ENCODE results near the gene SORL1. TPM values are rescaled to one million over a fixed set of nuclear protein-coding genes. Genes with fewer than 3 reads are reported as not detected.

Gene SORL1
- total RNA-seq, 1 donor from 2014 or later: 10.5 TPM

DNA sequence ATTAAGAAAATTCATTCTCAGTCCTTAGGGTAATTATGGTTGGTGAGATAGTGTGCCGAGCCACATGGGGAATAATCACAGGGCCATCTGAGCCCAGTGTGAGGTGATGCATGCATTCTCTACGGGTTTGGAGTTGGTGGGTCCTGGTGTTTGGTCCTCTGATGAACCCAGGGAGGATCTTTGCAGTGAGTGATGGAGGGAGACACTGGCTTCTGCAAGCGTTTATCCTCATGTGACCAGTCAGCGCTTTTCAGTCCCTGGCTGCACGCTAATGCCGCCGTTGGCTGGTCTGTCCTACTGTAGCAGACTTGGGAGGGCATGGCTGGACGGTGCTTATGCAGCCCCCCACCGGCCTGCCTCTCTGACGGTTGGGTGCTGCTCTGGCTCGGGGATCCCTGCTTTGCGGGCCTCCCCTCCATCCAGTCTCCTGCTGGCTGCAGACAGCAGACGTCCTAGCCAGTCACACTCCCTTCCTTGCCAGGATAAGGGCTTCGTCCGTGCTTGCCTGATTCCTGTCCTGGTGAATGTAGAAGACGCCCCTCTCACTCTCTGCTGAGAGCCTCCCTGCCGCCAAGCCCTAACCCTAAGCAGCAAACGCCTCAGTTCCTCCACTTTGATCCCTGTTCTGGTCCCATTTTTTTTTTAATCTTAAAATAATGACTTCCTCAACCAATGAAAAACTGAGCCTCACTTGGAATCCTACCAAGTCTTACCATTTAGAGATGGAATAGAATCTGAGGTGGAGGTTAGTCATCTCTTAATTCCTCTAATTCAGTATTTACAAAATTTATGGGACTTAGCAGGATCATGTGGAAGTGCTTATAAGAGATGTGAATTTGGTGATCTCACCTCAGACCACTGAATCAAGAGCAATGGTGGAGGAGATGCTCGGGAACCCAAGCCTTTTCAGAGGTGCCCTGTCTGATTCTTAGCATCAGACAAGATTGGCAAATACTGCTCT, 144.4 kb downstream of the SORL1 start:
- Histone ChIP-seq H3K9me3 (no peaks in the 10 kb centered on the region), H3K4me1 (peaks cover 5 to 13% of the 10 kb centered on the region in 2 donors), H3K27me3 (no peaks in the 10 kb centered on the region), H3K36me3 (peaks cover 0 to 4% of the 10 kb centered on the region in 2 donors), H3K27ac (peak overlapping the region in 1 of 2 donors; percentile 55), H3K4me3 (peak overlapping the region in 1 of 2 donors; percentile 9)
- intact Hi-C loops (cut with DNase I): loop anchor here (5.0 kb wide), 1 partner anchor 611 kb away; no protein-coding TSS in a partner anchor
- TF ChIP-seq CTCF (IDR thresholded peaks at IDR 0.05): no peak
- no peak for DNase-seq (ENCODE audit: low spot score in 2 of 2)

- no peak for DNase-seq (ENCODE audit: low spot score in 2 of 2)
- no peaks in the 10 kb centered on the region for H3K9me3 ChIP-seq
- no peak overlapping the region for H3K27ac ChIP-seq
- intact Hi-C loops (cut with DNase I): no loop called here
- H3K4me1 ChIP-seq: no peaks in the 10 kb centered on the region
- TF ChIP-seq CTCF (IDR thresholded peaks at IDR 0.05): no peak
- peaks cover 13 to 32% of the 10 kb centered on the region in 2 donors for H3K36me3 ChIP-seq
- no peak overlapping the region for H3K4me3 ChIP-seq
- H3K27me3 ChIP-seq: no peaks in the 10 kb centered on the region
Measured at GRCh38 chr11:121603316-121603715, 151.2 kb downstream of the SORL1 start.

DNA sequence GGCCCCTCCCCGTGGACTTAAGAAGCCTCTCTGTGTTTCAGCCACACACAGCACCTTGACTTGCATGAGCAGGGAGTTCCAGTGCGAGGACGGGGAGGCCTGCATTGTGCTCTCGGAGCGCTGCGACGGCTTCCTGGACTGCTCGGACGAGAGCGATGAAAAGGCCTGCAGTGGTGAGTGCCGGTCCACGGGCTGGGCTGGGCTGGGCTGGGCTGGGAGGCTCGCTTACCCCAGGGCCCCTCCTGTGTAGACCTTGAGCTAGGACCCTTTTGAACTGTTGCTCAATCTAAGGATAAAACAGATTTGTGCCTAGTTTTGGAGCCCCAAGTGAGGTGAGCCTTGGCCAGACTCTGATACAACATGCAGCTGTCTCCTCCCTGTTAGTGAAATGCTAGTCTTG, 152.0 kb downstream of the SORL1 start:
- DNase-seq (ENCODE audit: low spot score in 2 of 2): no peak
- Histone ChIP-seq H3K9me3 (no peaks in the 10 kb centered on the region), H3K27me3 (no peaks in the 10 kb centered on the region), H3K4me3 (no peak overlapping the region), H3K36me3 (peaks cover 13 to 40% of the 10 kb centered on the region in 2 donors), H3K4me1 (no peaks in the 10 kb centered on the region), H3K27ac (no peak overlapping the region)
- no peak for TF ChIP-seq CTCF (IDR thresholded peaks at IDR 0.05)
- intact Hi-C loops (cut with DNase I): no loop called here

GRCh38 chr11:121606354-121606753, 154.2 kb downstream of the SORL1 start:
- Histone ChIP-seq H3K36me3 (peaks cover 13 to 47% of the 10 kb centered on the region in 2 donors), H3K4me1 (no peaks in the 10 kb centered on the region), H3K27ac (no peak overlapping the region), H3K9me3 (no peaks in the 10 kb centered on the region), H3K27me3 (no peaks in the 10 kb centered on the region), H3K4me3 (no peak overlapping the region)
- TF ChIP-seq CTCF (IDR thresholded peaks at IDR 0.05): no peak
- no peak for DNase-seq (ENCODE audit: low spot score in 2 of 2)
- intact Hi-C loops (cut with DNase I): no loop called here

- Histone ChIP-seq H3K36me3 (peaks cover 13 to 47% of the 10 kb centered on the region in 2 donors), H3K4me1 (no peaks in the 10 kb centered on the region), H3K27me3 (no peaks in the 10 kb centered on the region), H3K4me3 (no peak overlapping the region), H3K27ac (no peak overlapping the region), H3K9me3 (no peaks in the 10 kb centered on the region)
- TF ChIP-seq CTCF (IDR thresholded peaks at IDR 0.05): no peak
- intact Hi-C loops (cut with DNase I): no loop called here
- no peak for DNase-seq (ENCODE audit: low spot score in 2 of 2)
Measured at GRCh38 chr11:121607341-121607740, 155.2 kb downstream of the SORL1 start.

All from ascending aorta (tissue), 2 donors.